Posterior vena cava (tissue), 2 donors: ENCODE measurements around the gene WDR70. TPM values are rescaled to one million over a fixed set of nuclear protein-coding genes. Genes with fewer than 3 reads are reported as not detected.

Source experiments
- DNase-seq: peaks from one replicate; pipeline ENCODE4 v3.0.0-alpha.2; 2020; ENCODE audit warnings: low spot score
- intact Hi-C, 2 donors: fragments of 100-400 bp; cut with DNase I; formaldehyde crosslinking; loops; one replicate each; pipeline versions ENCODE4 v1.14.1 to v1.14.2; 2022 to 2023
- total RNA-seq, 2 donors: library from RNA; stranded (reverse); fragmentation: NEBNext Ultra II Directional; extraction: Animal tissue kit (Norgen Biotek cat#: 25700); gene quantifications; one replicate each; pipeline ENCODE4 v1.2.1, GENCODE V29; 2021
- donor health status: DM: yes; HTN: yes; CAD: no.
- donor health status: DM: yes; HTN: yes; CAD: no.

WDR70 gene
- total RNA-seq, 2 donors from 2014 or later, result 23.2 to 24.8 TPM

DNA sequence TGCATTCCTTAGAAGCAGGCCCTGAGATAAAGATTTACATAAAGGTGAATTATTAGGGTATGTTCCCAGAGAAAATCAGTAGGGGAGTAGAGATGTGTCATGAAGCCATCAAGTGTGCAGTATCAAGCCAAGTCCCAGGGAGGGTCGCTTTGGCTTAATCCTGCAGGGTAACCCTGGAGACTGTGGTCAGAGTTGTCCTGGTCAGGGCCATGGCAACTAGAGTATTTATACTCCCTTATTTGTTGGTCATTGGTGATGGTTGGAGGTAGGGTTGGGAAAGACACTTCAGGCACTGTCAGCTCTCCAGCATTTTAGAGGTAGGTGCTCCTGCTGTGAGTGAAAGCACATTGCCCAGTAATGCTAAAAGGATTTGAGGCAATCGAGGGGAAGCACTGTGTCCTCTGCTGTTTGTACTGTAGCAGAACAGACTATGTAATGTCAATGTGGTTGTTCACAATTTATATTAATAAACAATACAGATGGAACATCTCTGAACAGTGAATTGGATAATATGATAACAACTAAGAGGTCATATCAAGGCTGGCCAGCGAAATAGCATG, 351.9 kb downstream of the WDR70 start:
- intact Hi-C loops, result no loop called here
- DNase-seq, result no peak

DNA sequence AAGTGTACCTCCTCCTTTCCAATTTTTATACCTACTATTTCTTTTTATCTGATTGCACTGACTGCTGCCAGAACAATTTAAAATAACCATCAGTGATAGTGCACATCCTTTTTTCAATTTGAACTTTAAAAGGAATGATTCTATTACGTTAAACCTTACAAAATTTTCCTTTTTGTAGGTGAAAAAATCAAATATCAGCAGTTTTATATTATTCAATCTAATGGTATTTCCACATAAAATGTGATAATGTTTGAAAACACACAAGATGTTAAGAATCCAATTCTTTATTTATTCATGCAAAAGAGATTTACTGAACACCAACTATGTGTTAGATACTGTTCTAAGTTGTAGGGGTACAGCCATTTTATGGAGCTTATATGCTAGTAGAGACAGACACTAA, 355.0 kb downstream of the WDR70 start:
- intact Hi-C loops, result no loop called here
- DNase-seq, result no peak

DNA sequence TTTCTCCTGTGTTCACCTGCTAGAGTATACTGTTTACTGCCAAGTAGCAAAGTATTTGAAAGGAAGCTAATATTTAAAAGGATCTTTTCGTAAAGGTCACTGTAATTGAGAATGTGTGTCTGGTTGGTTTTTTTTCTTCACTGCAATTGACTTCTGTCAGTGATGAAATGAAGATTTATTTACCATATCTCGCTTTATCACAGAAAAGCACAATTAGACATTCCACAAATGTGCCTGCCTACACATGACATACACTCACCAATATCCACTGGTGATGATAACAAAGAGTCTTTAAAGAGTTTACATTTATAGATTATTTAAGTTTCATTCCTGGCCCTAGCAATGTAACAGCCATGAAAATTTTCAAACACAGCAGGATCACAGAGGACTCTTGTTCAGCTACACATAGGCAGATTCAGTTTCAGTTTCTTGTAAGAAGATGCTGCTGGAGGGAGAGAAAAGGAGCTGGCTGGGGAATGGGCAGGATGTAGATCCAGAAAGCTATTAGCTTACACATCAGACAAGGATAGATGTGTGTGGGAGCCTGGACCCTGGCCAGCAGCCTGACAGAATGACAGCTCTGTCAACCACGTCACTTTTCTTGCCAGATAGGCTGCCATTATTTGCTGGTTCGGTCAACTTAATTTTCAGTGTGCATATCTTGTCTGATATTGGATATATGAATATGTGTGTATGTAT, 356.7 kb downstream of the WDR70 start:
- DNase-seq, result no peak
- intact Hi-C loops, result no loop called here

DNA sequence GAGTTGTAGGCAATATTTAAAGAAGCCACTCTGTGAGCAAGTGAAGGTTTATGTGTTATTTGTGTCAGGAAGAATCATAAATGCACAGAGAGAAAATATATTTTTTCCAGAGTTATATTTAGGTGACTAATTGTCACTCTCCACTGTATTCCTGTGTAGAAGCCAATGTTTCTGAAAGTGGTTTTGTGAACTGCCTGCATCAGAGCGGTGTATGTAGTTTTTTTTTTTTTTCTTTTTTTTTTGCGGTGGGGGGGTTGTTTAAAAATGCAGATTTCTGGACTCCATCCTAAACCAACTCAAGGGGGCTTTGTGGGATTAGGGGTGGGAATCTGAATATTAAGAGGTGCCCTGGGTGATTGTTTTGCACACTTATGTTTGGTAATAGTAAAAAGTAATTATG, 357.3 kb downstream of the WDR70 start:
- intact Hi-C loops, result no loop called here
- DNase-seq, result no peak

DNA sequence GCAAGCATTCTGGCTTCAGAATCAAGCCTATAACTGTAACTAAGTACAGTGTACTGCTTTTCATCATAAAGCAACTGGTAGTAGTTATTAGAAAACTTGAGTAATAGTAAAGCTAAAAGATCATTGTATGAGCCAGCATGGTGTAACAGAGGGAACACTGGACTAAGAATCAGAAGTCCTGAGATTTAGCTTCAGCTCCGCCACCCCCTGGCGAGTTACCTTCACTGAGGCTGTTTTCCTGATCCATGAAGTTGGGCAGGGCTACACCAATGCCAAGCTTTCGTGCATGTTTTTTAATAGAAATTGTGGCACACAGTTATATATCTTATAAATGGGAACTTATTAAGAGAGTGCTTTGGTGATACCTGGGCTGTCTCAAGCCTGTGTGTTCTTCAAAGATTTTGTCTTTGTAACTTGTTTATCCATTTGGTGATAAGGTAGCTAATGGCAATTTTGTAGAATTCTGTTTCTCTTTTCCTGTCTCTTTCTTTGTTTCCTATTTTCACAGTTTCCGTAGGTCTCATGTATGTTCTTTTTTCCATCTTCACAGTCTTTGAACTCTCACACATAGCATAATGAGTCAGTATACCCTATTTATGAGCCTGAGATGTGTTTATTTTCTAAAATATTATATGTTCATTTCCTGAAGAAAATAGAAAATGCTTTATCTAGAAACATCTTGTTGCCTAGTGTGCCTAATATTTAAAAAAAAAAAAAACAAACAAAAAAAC, 358.4 kb downstream of the WDR70 start:
- no peak for DNase-seq
- intact Hi-C loops, result no loop called here

DNA sequence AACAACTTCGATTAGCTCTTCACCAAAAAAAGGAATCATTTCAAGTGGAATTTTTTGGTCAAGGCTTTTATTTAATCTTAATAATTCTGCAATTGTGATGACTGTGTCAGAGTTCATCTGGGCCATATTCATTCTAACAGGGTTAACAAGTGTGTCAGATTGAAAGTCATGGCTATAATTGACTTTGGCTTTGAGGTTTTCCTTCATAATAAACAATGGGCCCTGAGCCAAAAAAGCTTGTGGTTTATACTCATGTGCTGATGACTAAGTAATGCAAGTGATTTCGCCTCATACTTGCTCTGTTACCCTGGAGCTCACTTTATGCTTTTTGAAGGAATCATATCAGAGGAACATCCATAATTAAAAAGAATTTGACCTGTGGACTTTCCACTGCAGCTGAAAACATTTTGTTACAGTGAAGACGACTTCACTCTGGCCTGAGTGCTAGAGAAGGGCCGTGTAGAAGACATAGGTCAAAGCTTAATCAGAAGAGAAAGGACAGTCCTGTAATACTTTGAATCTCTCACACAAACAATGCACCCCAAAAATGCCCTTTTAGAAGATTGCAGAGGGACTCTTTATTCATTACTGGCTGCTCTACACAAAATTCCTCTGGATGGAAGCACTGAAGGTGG, 359.1 kb downstream of the WDR70 start:
- DNase-seq, result no peak
- intact Hi-C loops, result no loop called here

DNA sequence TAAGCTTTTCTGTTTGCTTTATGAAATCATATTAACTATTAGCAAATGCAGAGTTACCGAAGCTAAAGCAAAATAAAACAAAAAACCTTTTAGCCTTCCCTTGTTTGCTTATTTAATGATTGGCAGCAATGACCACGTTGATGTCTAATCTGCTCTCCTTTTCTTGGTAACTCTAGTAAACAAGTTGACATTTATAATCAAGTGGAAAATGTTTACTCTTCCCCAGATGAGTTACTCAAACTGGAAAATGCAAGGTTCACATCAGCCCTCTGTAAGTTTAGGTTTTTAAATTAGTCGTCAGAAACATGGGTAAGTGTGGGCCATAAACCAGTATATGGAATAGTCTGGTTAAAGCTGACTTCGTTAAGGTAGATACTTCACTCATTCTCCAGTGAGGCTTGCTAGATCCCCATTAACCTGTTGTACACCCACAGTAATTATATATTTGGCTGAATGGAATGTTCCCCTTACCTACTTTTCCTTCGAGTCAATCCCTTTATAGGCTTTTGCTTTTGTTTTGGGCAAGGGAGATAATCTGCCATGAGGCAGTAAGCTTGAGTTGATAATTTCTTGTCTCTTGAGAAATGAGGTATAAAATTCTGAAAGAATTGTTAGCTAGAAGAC, 359.9 kb downstream of the WDR70 start:
- intact Hi-C loops, result no loop called here
- no peak for DNase-seq

DNA sequence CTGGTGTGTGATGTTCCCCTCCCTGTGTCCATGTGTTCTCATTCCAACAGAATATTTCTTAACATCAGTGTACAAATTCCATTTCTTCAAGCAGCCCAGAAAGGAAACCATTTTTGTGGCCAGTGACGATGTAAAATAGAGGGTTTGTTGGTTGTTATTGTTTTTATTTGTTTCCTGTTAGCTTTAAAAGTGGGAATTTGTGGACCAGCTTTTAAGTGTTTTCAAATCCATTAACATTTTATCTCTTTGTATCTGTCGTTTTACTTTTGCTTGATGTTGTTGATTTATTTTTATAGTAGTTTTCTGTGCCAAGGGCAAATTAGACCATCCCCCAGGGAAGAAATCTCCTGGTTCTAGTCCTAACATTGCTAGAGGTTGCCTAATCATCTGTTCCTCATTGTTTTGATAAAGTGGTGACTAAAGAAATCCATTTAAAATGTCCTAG, 360.7 kb downstream of the WDR70 start:
- DNase-seq, result no peak
- intact Hi-C loops, result no loop called here

DNA sequence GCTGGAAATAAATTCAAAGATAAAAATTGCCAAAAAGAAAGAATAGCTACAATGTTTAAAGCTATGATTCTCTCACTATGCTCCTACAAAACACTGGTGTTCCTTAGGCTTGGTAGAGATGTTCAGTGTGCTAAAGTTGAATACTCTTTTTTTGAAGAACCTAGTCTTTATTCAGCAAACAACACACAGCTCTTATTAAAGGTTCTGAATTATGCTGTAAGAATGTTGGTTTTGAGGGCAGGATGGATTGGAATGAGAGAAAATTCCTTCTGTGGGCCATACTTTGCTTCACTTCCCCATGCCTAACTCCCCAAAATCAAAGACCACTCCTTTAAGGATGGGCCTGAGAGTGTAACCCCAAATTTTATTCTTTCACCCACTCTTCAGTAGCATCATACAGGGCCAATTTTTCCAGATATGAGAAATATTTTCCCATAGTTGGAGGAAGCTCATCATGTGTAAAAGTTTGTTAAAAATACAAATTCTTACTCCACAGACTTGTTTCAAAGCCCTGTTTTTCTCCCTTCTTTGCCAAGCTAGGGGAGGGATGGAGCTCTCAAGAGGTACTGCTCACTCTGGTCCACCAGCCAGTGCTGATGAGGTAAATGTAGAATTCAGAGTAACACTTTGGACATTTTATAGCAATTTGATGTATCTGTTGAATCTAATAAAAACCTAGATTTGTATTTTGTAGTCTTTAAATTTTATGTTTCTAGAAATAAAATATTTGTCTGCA, 361.4 kb downstream of the WDR70 start:
- DNase-seq, result no peak
- intact Hi-C loops, result no loop called here

DNA sequence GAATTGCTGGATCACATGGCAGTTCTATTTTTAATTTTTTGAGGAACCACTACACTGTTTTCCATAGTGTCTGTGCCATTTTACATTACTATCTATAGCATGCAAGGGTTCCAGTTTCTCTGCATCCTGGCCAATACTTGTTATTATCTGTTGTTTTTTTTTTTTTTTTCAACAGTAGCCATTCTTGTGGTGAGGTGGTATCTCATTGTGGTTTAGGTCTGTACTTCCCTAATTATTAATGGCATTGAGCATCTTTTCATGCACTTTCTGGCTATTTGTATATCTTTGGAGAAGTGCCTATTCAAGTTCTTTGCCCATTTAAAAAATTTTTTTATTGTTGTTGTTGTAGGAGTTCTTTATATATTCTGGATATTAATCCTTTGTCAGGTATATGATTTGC, 363.0 kb downstream of the WDR70 start:
- no peak for DNase-seq
- intact Hi-C loops, result no loop called here

DNA sequence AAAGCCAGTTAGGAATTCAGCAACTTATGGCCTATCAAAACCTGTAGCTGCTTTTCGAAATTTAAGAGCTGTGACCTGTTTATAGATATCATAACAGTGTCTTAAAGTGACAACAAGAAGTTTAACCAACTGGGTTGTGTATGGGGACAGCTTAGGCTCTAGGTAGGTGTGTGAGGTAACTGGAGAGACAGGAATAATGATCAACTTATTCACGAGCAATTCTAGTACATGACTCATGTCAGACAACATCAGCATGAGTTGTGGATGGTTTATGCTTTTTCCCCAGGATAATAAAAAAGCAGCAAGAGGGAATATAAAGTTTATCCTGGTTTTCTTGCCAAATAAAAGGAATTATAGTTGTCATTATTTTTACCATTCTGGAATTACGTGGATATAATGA, 372.1 kb downstream of the WDR70 start:
- DNase-seq, result no peak
- intact Hi-C loops, result no loop called here

DNA sequence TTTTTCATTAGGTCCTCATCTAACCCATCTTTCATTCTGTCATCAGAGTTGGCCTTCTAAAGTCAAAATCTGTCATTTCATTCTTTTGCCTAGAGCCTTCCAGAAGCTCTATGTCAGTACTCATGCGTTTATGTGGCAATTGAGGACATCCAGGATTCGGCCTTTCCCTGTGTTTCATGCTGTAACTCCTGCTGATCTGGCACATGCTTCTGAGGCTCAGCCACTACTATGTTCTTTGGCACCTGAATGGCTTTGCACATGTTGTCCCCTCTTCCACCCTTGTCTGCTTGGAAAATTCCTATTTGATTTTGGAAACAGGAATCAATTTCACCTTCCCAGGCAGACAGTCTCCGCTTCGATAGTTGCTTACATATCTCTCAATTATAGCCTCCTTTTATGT, 375.9 kb downstream of the WDR70 start:
- intact Hi-C loops, result no loop called here
- no peak for DNase-seq

DNA sequence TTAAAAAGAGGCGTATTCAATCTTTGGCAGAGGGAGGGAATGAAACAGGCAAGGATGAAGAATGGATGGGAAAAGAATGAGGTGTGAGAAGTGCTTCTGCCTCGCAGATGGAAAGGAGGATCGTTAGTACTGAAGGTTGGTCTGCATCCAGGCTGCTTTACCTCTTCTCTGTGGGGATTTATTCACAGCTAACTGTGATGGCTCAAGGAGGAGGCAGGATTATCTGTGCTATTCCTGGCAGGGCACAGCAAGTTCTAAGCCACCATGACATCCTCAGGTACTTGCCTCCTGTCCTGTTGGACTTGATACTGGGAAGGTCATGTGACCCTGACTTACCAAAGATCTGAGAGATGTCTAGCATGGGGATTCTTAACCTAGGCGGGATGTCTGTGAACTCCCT, 376.5 kb downstream of the WDR70 start:
- intact Hi-C loops, result no loop called here
- DNase-seq, result no peak

DNA sequence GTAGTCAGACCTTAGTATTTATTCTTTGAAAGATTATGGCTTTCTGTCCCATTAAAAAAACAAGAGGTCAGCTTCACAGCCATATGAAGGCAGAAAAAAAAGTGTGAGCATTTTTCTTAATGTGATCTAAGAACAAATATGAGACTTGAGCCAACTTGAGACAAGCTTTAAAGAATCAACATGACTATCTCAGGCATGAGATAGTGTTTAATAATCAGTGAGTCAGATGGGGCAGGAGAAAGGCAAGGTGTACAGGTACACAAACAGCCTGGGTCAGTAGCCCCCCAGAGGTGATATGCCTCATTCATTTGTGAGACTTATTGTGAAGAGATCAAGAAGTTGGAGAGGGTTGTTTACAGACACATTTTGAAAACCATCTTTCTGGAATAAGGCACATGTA, 377.1 kb downstream of the WDR70 start:
- no peak for DNase-seq
- intact Hi-C loops, result no loop called here

DNA sequence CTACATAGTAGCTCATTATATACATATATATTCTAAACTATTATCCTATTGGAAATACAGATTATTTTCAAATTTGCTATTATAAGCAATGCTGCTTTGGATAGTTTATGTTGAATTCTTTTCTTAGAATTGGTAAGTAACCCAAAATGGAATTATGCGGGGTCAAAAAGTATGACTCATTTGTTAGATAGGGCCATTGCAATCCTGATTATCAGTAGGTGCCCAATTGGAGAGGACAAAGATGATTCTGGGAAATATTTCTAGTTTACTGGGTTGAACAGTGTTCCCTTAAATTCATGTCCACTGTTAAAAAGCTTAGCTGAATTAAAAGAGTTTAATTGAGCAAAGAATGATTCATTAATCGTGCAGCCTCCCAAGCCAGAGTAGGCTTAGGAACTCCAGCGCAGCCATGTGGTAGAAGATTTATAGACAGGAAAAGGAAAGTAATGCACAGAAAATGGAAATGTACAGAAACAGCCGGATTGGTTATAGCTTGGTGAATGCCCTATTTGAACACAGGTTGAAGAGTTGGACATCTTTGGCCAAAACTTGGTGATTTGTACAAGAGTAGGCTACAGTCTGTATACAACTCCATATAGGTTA, 379.0 kb downstream of the WDR70 start:
- intact Hi-C loops, result no loop called here
- DNase-seq, result no peak

DNA sequence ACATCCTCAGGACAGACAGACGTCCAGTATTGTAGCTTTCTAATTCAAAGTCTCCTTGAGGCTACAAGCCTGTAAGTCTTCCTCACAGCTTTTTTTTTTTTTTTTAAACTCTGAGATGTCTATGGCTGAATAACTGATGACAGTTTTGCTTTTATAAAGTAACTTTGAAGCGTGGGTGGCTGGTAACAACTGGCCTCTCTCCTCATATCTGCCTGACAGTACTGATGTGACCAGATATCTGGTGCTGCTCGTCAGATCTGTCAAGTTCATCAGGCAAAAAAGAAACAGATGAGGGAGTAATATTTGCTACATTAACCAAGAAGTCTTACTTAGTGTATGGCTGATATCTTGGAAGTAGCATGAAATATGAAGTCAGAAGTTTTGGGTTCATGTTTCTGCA, 388.1 kb downstream of the WDR70 start:
- intact Hi-C loops, result no loop called here
- no peak for DNase-seq

DNA sequence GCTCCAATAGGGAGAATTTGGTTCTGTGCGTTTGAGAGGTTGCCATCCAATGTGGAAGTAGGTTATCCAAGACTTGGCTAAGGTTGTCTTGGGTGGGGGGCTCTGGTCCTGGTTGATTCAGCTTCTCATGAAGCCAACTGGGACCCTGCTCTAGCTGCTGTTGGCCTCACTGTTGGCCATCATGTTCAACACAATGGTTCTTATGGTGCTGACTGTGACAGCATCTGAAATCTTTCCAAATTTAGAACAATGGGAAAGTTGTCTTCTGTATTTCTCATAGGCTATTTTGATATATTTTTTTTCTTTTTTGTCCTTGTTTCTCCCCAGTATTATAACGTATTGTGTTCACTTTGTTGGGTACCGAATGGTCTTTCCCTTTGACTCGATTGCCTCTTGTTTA, 388.8 kb downstream of the WDR70 start:
- intact Hi-C loops, result no loop called here
- DNase-seq, result no peak

DNA sequence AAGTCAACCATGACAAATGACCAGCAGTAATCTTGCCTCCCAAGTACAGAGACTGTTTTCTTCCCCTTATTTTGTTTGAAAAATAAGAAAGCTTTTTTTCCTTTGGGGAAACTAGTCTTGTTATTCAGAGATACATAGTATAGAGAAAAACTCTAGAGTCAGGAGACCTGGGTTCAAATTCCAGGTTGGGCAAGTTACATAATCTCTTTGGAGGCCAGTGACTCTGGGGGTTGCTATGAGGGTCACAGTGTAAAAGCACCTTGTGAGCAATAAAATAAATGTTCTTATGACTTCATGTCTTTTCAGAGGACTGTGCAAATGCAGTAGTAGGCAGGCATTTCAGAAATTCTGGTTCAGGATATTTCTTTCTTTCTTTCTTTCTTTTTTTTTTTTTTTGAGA, 389.3 kb downstream of the WDR70 start:
- intact Hi-C loops, result no loop called here
- no peak for DNase-seq

DNA sequence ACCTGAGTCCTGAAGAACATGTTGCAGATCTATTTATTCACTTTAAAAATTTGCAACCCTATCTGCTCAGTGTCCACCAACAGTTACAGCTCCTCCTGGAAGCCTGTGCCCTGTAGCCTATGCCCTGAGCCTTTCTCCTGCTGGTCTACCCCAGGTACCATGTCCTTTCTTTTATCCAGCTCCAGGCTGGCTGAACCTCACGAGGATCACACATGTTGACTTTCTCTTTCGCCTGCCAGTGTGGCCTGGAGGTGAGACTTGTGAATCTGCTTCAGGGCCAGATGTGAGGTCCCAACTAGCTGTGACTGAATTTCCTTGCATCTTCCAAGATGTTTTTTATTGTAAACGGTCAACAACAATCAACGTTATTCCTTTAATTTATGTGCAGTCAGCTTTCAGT, 390.0 kb downstream of the WDR70 start:
- no peak for DNase-seq
- intact Hi-C loops, result no loop called here
